DOHH2 (cell line): ENCODE results near the gene C20orf173.

ENCODE experiments used
- EZH2phosphoT487 ChIP-seq: fragments of 200-600 bp; sonication (generic); IDR thresholded peaks from 2 replicates; pipeline ENCODE4 v1.6.1; 2017; ENCODE audit warnings: borderline replicate concordance, mild to moderate bottlenecking, antibody characterized with exemption, low read length, moderate library complexity, mixed read lengths
- TF ChIP-seq, protein P1 (sequence below): fragments of 200-600 bp; sonication (generic); IDR thresholded peaks from one replicate; pipeline ENCODE4 v1.5.1; 2014; ENCODE audit warnings: antibody characterized with exemption, mild to moderate bottlenecking, low read depth, low read length; ENCODE audit not compliant: poor library complexity, severe bottlenecking

DNA sequence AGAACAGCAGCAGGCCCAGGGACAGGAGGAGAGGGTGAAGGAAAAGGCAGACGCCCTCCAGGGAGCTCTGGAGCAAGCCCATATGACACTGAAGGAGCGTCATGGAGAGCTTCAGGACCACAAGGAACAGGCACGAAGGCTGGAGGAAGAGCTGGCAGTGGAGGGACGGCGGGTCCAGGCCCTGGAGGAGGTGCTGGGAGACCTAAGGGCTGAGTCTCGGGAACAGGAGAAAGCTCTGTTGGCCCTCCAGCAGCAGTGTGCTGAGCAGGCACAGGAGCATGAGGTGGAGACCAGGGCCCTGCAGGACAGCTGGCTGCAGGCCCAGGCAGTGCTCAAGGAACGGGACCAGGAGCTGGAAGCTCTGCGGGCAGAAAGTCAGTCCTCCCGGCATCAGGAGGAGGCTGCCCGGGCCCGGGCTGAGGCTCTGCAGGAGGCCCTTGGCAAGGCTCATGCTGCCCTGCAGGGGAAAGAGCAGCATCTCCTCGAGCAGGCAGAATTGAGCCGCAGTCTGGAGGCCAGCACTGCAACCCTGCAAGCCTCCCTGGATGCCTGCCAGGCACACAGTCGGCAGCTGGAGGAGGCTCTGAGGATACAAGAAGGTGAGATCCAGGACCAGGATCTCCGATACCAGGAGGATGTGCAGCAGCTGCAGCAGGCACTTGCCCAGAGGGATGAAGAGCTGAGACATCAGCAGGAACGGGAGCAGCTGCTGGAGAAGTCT is 25.5 kb downstream of the C20orf173 start:
- TF ChIP-seq, protein P1, sequence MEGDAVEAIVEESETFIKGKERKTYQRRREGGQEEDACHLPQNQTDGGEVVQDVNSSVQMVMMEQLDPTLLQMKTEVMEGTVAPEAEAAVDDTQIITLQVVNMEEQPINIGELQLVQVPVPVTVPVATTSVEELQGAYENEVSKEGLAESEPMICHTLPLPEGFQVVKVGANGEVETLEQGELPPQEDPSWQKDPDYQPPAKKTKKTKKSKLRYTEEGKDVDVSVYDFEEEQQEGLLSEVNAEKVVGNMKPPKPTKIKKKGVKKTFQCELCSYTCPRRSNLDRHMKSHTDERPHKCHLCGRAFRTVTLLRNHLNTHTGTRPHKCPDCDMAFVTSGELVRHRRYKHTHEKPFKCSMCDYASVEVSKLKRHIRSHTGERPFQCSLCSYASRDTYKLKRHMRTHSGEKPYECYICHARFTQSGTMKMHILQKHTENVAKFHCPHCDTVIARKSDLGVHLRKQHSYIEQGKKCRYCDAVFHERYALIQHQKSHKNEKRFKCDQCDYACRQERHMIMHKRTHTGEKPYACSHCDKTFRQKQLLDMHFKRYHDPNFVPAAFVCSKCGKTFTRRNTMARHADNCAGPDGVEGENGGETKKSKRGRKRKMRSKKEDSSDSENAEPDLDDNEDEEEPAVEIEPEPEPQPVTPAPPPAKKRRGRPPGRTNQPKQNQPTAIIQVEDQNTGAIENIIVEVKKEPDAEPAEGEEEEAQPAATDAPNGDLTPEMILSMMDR = no peak
- no peak for TF ChIP-seq EZH2phosphoT487
